GM12878 (cell line): ENCODE data around the gene CD200R1L. TPM values are rescaled to one million over a fixed set of nuclear protein-coding genes. Genes with fewer than 3 reads are reported as not detected.

Source experiments
- ATAC-seq: fragments of 200-7000 bp; cut with Tn5 transposase; 3 replicates; pipeline ENCODE4 v1.9.1; 2020; ENCODE audit warnings: mild to moderate bottlenecking, moderate library complexity
- BruUV-seq: library from RNA; stranded (reverse); fragments of 400-500 nt; replicated peaks from 2 replicates; lab custom pipeline; 2021; lab: Mats Ljungman, UMichigan
- CTCF ChIA-PET: fragments of 300-600 bp; sonication (Branson Sonifier 250); formaldehyde crosslinking; extraction: SDS; loops from one replicate; lab custom pipeline; 2021; ENCODE audit warnings: inconsistent platforms; lab: Yijun Ruan, JAX
- POLR2A ChIA-PET: fragments of 350-600 bp; formaldehyde crosslinking; extraction: SDS; loops from one replicate; lab custom pipeline; 2021; ENCODE audit warnings: inconsistent platforms; lab: Charles Lee
- RAD21 ChIA-PET: fragments of 300-600 bp; sonication (Branson Sonifier 250); formaldehyde crosslinking; loops from one replicate; lab custom pipeline; 2023; ENCODE audit warnings: antibody characterized with exemption; ENCODE audit not compliant: unreplicated experiment; lab: Charles Lee
- SMC1A ChIA-PET: fragments of 300-600 bp; sonication (Branson Sonifier 250); formaldehyde crosslinking; loops from one replicate; lab custom pipeline; 2023; ENCODE audit not compliant: unreplicated experiment, uncharacterized antibody; lab: Charles Lee
- DNase-seq: peaks from one replicate; pipeline ENCODE4 v3.0.0-alpha.2; 2011; ENCODE audit warnings: low read depth, low spot score
- FAIRE-seq: peaks from 3 replicates; lab custom pipeline; 2011; peaks lifted over from hg19 to GRCh38; lab: Jason Lieb, UNC
- H2AFZ ChIP-seq: 2 replicates; pipeline ENCODE4 v1.6.0; 2011; ENCODE audit warnings: low read depth, low read length, control low read depth; ENCODE audit not compliant: control insufficient read depth
- H3K27ac ChIP-seq: 2 replicates; pipeline ENCODE4 v1.5.1; 2011; ENCODE audit warnings: control low read depth; ENCODE audit not compliant: control insufficient read depth, insufficient read depth
- H3K27me3 ChIP-seq, 2 experiments: replicated peaks in 1 of 2; 2 replicates each; pipeline versions ENCODE4 v1.6.0 to v1.6.1; 2011; ENCODE audit warnings: low read length in 1 of 2; ENCODE audit not compliant: control insufficient read depth in 2 of 2, insufficient read depth in 2 of 2
- H3K36me3 ChIP-seq, 2 experiments: 2 replicates each; pipeline ENCODE4 v1.5.1; 2011; ENCODE audit warnings: low read length in 1 of 2; ENCODE audit not compliant: control insufficient read depth in 2 of 2, insufficient read depth in 2 of 2
- H3K4me1 ChIP-seq: 2 replicates; pipeline ENCODE4 v1.6.1; 2011; ENCODE audit warnings: mild to moderate bottlenecking, low read length, moderate library complexity, mixed read lengths; ENCODE audit not compliant: control insufficient read depth, insufficient read depth
- H3K4me2 ChIP-seq: 2 replicates; pipeline ENCODE4 v1.6.0; 2011; ENCODE audit warnings: control low read depth; ENCODE audit not compliant: control insufficient read depth, insufficient read depth
- H3K4me3 ChIP-seq: fragments of 200-600 bp; sonication (generic); 2 replicates; pipeline ENCODE4 v1.5.1; 2016
- H3K79me2 ChIP-seq: 2 replicates; pipeline ENCODE4 v1.6.0; 2011; ENCODE audit warnings: low read length; ENCODE audit not compliant: control insufficient read depth, insufficient read depth
- H3K9ac ChIP-seq: 2 replicates; pipeline ENCODE4 v1.8.0; 2011; ENCODE audit warnings: low read length, control low read depth, mixed read lengths; ENCODE audit not compliant: control insufficient read depth, insufficient read depth
- H3K9me3 ChIP-seq: replicated peaks from 3 replicates; pipeline ENCODE4 v1.5.1; 2011; ENCODE audit warnings: mild to moderate bottlenecking, low read length; ENCODE audit not compliant: control insufficient read depth, insufficient read depth
- H4K20me1 ChIP-seq: 2 replicates; pipeline ENCODE4 v1.6.0; 2011; ENCODE audit not compliant: control insufficient read depth, insufficient read depth
- BCL3 ChIP-seq: IDR thresholded peaks from 2 replicates; pipeline ENCODE4 v1.6.1; 2011; ENCODE audit warnings: borderline replicate concordance, low read depth, mild to moderate bottlenecking, moderate library complexity, low read length; ENCODE audit not compliant: insufficient read depth, poor library complexity, severe bottlenecking
- CBX5 ChIP-seq: sonication (generic); IDR thresholded peaks from 2 replicates; pipeline ENCODE4 v1.6.1; 2016; ENCODE audit warnings: low read depth, moderate library complexity, mild to moderate bottlenecking, inconsistent platforms
- EP300 ChIP-seq, 2 experiments: fragments of 150-350 bp in 1 of 2; IDR thresholded peaks; 2 replicates each; pipeline ENCODE4 v1.6.1; 2011 to 2012; ENCODE audit warnings: low read depth in 2 of 2, low read length in 2 of 2, borderline replicate concordance in 1 of 2, improper control_type of control experiment in 1 of 2, inconsistent platforms in 1 of 2; ENCODE audit not compliant: control insufficient read depth in 1 of 2
- MLLT1 ChIP-seq: fragments of 450-650 bp; IDR thresholded peaks from 2 replicates; pipeline ENCODE4 v1.6.1; 2016; ENCODE audit warnings: mild to moderate bottlenecking
- MYB ChIP-seq: fragments of 150-350 bp; IDR thresholded peaks from 2 replicates; pipeline ENCODE4 v1.6.1; 2014; ENCODE audit warnings: mild to moderate bottlenecking, low read depth, low read length, borderline replicate concordance
- MYC ChIP-seq: IDR thresholded peaks from 2 replicates; pipeline ENCODE4 v1.6.1; 2011; ENCODE audit warnings: mild to moderate bottlenecking, low read length, moderate library complexity, inconsistent platforms; ENCODE audit not compliant: insufficient read depth, insufficient replicate concordance, insufficient read length, severe bottlenecking
- PAX5 ChIP-seq: IDR thresholded peaks from 2 replicates; pipeline ENCODE4 v1.6.1; 2011; ENCODE audit warnings: low read depth, low read length, borderline replicate concordance
- POU2F2 ChIP-seq: IDR thresholded peaks from 3 replicates; pipeline ENCODE4 v1.6.1; 2011; ENCODE audit warnings: low read depth, mild to moderate bottlenecking, low read length, borderline replicate concordance
- SP1 ChIP-seq: IDR thresholded peaks from one replicate; pipeline ENCODE4 v1.6.1; 2011; ENCODE audit warnings: low read depth, low read length
- TAF1 ChIP-seq: IDR thresholded peaks from 2 replicates; pipeline ENCODE4 v1.6.1; 2011; ENCODE audit warnings: mild to moderate bottlenecking, low read depth, low read length, borderline replicate concordance
- TBL1XR1 ChIP-seq: IDR thresholded peaks from 2 replicates; pipeline ENCODE4 v1.6.1; 2012; ENCODE audit warnings: low read depth, low read length, improper control_type of control experiment
- YBX1 ChIP-seq: fragments of 450-650 bp; IDR thresholded peaks from 2 replicates; pipeline ENCODE4 v1.6.1; 2016; ENCODE audit warnings: antibody characterized with exemption
- ZNF384 ChIP-seq: IDR thresholded peaks from 2 replicates; pipeline ENCODE4 v1.6.1; 2012; ENCODE audit warnings: low read depth, mild to moderate bottlenecking, low read length, improper control_type of control experiment, borderline replicate concordance
- ZNF622 ChIP-seq: fragments of 450-650 bp; IDR thresholded peaks from 2 replicates; pipeline ENCODE4 v1.6.1; 2017; ENCODE audit warnings: mild to moderate bottlenecking, inconsistent platforms
- ZSCAN29 ChIP-seq: fragments of 450-650 bp; IDR thresholded peaks from 2 replicates; pipeline ENCODE4 v1.6.1; 2017; ENCODE audit warnings: mild to moderate bottlenecking, moderate library complexity
- ZZZ3 ChIP-seq: IDR thresholded peaks from 2 replicates; pipeline ENCODE4 v1.6.1; 2011; ENCODE audit warnings: low read depth; ENCODE audit not compliant: control insufficient read depth, insufficient read length
- WGBS: methylation state at CpG from one replicate; pipeline ENCODE4 v1.1.6; 2016; ENCODE audit warnings: low lambda C conversion rate; ENCODE audit not compliant: insufficient replicate concordance, insufficient coverage; ENCODE audit errors: missing lambda C conversion rate; 5-methylcytosine and 5-hydroxymethylcytosine counted together
- in situ Hi-C: fragments of 300-500 bp; cut with MboI; formaldehyde crosslinking; loops from 9 replicates; pipeline ENCODE4 v1.14.3; 2018; ENCODE audit warnings: mixed read lengths
- intact Hi-C: fragments of 100-400 bp; cut with micrococcal nuclease; formaldehyde crosslinking; loops from one replicate; pipeline ENCODE4 v1.14.2; 2022; ENCODE audit not compliant: unreplicated experiment
- polyA plus RNA-seq, 11 experiments: library from polyadenylated mRNA; depleted of rRNA in 4 of 11; unstranded in 6 of 11; stranded (reverse) in 5 of 11; fragments of >200 nt; fragmentation: Nextera tagmentation in 4 of 11; fragmentation: Illumina TruSeq in 1 of 11; extraction: Ambion mirVana in 4 of 11; extraction: Trizol in 1 of 11; gene quantifications; 1 replicate in 1 of 11; 2 replicates in 10 of 11; pipeline versions ENCODE4 v1.2.1 to v1.2.3, GENCODE V29; 2011 to 2016; ENCODE audit warnings: inconsistent platforms in 2 of 11, missing spikeins in 2 of 11, low read depth in 1 of 11
- total RNA-seq, 4 experiments: library from RNA; depleted of rRNA in 3 of 4; stranded (reverse); fragments of >200 nt in 3 of 4; fragmentation: Illumina TruSeq in 1 of 4; extraction: Trizol in 1 of 4; gene quantifications; 2 replicates each; pipeline versions ENCODE4 v1.2.1 to v1.2.3, GENCODE V29; 2013 to 2021

The CD200R1L gene
- total and polyA plus RNA-seq, 10 of the 15 experiments (the other 5 are each of a cell fraction or from before 2014, with no cell fraction given): 0.41 TPM; not detected in 9

GRCh38 chr3:112811131-112811884 is 35.4 kb downstream of the CD200R1L start:
- BruUV-seq: no TSS peak
- RAD21 ChIA-PET: no interaction called here
- Histone ChIP-seq H3K9me3 (no peaks in the 10 kb centered on the region; the same call in 2 of the 3 replicates), H3K9ac (no peak overlapping the region), H3K4me2 (no peak overlapping the region), H3K27ac (no peak overlapping the region), H3K4me1 (peaks cover 14% of the 10 kb centered on the region), H3K4me3 (no peak overlapping the region), H2AFZ (no peak overlapping the region), H4K20me1 (no peaks in the 10 kb centered on the region), H3K79me2 (no peaks in the 10 kb centered on the region), H3K36me3 (no peaks in the 10 kb centered on the region)
- POLR2A ChIA-PET: no interaction called here
- WGBS: 89% methylated on average over 4 of the region's 4 CpGs
- CTCF ChIA-PET: interaction anchor here (1.4 to 1.5 kb wide), 2 partner anchors 168 to 169 kb away, joined by 4 read pairs; no protein-coding TSS in a partner anchor
- SMC1A ChIA-PET: interaction anchor here (0.8 to 1.3 kb wide), 2 partner anchors 74 to 536 kb away, joined by 3 to 4 read pairs; no protein-coding TSS in a partner anchor
- DNase-seq (no peak), FAIRE-seq (no peak), ATAC-seq (no peak)
- in situ Hi-C loops: no loop called here
- intact Hi-C loops: loop anchor here (5.0 kb wide), 2 partner anchors 79 to 161 kb away; no protein-coding TSS in a partner anchor
- TF ChIP-seq CBX5 (no peak), BCL3 (no peak), TBL1XR1 (no peak), MLLT1 (no peak), SP1 (no peak), POU2F2 (no peak), EP300 (IDR thresholded peaks at IDR 0.05; ENCODE audit: borderline replicate concordance in 1 of 2, control insufficient read depth in 1 of 2, low read depth in 2 of 2, low read length in 2 of 2) (no peak), MYC (no peak), MYB (no peak), PAX5 (no peak), YBX1 (no peak), TAF1 (no peak), ZZZ3 (no peak), ZSCAN29 (no peak), ZNF384 (no peak), ZNF622 (no peak)
- TF ChIP-seq, all 136 proteins: peak for 0
- H3K27me3 ChIP-seq: no peaks in the 10 kb centered on the region; a peak in 1 of 4 replicates
